HG03354 (cell line): ENCODE results near the gene BCL7B.
A peak's percentile ranks its signal among the peaks of the same experiment; 100 is the strongest.
"Not testable (repeated sequence)": the region's sequence is repeated elsewhere in the genome, so short reads cannot be mapped to it uniquely, and the experiment has no call there.

Experiments used
- ATAC-seq: cut with Tn5 transposase; IDR thresholded peaks from one replicate; pipeline ENCODE4 v1.9.1; 2021; ENCODE audit warnings: mild to moderate bottlenecking; ENCODE audit not compliant: unreplicated experiment, poor library complexity, severe bottlenecking

The BCL7B gene

GRCh38 chr7:73539709-73540108, 17.8 kb downstream of the BCL7B start:
- no peak for ATAC-seq

- not testable (repeated sequence) for ATAC-seq
Observed at GRCh38 chr7:73538510-73538909, 19.0 kb downstream of the BCL7B start.

GRCh38 chr7:73537051-73537450, 20.4 kb downstream of the BCL7B start:
- ATAC-seq, result no peak

GRCh38 chr7:73536479-73536878, 21.0 kb downstream of the BCL7B start:
- no peak for ATAC-seq

- not testable (repeated sequence) for ATAC-seq
Observed at GRCh38 chr7:73535918-73536317, 21.6 kb downstream of the BCL7B start.

GRCh38 chr7:73533742-73534141, 23.7 kb downstream of the BCL7B start:
- ATAC-seq, result no peak

- no peak for ATAC-seq
Observed at GRCh38 chr7:73532224-73532623, 25.3 kb downstream of the BCL7B start.

- ATAC-seq, result no peak
Observed at GRCh38 chr7:73530800-73531199, 26.7 kb downstream of the BCL7B start.

- ATAC-seq, result no peak
Observed at GRCh38 chr7:73526896-73527821, 30.3 kb downstream of the BCL7B start.

GRCh38 chr7:73526158-73526494, 31.4 kb downstream of the BCL7B start:
- not testable (repeated sequence) for ATAC-seq

- ATAC-seq, result peak; percentile 87
Observed at GRCh38 chr7:73522105-73522872, 35.2 kb downstream of the BCL7B start, which contains the start of gene BAZ1B. Gene BAZ1B, minus strand, starts transcription at chr7:73522293. Its CDS starts 360 bp downstream, at chr7:73521933.

GRCh38 chr7:73521636-73522104, 35.8 kb downstream of the BCL7B start:
- ATAC-seq, result peak; percentile 43

GRCh38 chr7:73520673-73521635, 36.5 kb downstream of the BCL7B start:
- no peak for ATAC-seq

GRCh38 chr7:73519867-73520672, 37.4 kb downstream of the BCL7B start:
- ATAC-seq, result no peak

GRCh38 chr7:73518470-73518869, 39.0 kb downstream of the BCL7B start:
- no peak for ATAC-seq

- no peak for ATAC-seq
Observed at GRCh38 chr7:73517241-73517995, 40.1 kb downstream of the BCL7B start.

- ATAC-seq, result no peak
Observed at GRCh38 chr7:73515178-73515577, 42.3 kb downstream of the BCL7B start.
